ENCODE results near the gene RETN.

DNA sequence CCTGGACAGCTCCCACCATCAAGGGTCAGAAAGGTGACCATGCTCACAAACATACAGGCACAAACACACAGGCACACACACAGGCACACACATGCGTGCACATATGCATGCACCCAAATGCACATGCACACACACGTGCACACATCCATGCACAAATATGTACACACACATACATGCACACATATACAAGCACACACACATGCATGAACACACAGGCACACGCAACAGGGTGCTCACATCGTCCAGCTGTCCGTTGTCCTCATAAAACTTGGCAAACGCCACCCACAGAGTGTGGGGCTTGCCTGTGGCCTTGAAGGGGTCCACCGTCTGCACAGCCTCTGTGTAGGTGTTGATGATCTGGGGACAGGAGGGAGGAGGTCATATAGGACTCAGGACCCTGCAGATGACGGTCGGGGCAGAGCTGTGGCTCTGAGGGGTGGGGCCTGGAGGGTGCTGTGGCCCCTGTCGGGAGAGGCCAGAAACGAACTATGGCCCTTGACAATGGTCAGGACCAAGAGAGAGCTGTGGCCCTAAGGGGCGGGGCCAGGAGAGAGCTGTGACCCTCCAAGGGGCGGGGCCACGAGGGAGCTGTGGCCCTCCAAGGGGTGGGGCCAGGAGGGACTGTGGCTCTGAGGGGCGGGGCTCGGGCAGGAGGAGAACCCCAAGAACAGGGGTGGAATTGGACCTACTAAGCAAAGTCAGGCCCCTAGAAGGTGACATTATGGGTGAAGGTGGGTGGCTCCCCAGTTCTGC, 45.7 kb upstream of the RETN start:
- TF ChIP-seq, protein P1, sequence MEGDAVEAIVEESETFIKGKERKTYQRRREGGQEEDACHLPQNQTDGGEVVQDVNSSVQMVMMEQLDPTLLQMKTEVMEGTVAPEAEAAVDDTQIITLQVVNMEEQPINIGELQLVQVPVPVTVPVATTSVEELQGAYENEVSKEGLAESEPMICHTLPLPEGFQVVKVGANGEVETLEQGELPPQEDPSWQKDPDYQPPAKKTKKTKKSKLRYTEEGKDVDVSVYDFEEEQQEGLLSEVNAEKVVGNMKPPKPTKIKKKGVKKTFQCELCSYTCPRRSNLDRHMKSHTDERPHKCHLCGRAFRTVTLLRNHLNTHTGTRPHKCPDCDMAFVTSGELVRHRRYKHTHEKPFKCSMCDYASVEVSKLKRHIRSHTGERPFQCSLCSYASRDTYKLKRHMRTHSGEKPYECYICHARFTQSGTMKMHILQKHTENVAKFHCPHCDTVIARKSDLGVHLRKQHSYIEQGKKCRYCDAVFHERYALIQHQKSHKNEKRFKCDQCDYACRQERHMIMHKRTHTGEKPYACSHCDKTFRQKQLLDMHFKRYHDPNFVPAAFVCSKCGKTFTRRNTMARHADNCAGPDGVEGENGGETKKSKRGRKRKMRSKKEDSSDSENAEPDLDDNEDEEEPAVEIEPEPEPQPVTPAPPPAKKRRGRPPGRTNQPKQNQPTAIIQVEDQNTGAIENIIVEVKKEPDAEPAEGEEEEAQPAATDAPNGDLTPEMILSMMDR (IDR thresholded peaks at IDR 0.05 in 2 of 3, conservative IDR thresholded peaks at IDR 0.05 in 1 of 3; ENCODE audit: borderline replicate concordance in 1 of 3, insufficient read depth in 1 of 3, low read depth in 2 of 3, low read length in 2 of 3) = no peak
- TF ChIP-seq TCF7L2 (IDR thresholded peaks at IDR 0.05; ENCODE audit: borderline replicate concordance, extremely low read depth, insufficient read depth, insufficient read length) (no peak), POLR2A (IDR thresholded peaks at IDR 0.05; ENCODE audit: borderline replicate concordance, extremely low read depth, insufficient read depth, insufficient read length) (no peak), EZH2 (IDR thresholded peaks at IDR 0.05) (no peak), RAD21 (IDR thresholded peaks at IDR 0.05; ENCODE audit: low read depth) (no peak), POLR2AphosphoS5 (IDR thresholded peaks at IDR 0.05; ENCODE audit: low read depth, low read length) (no peak), SP1 (IDR thresholded peaks at IDR 0.05; ENCODE audit: low read depth) (no peak), ZNF274 (IDR thresholded peaks at IDR 0.05; ENCODE audit: low read depth, low read length) (no peak), SIN3A (IDR thresholded peaks at IDR 0.05; ENCODE audit: low read depth) (no peak)
- TF ChIP-seq, protein P2, sequence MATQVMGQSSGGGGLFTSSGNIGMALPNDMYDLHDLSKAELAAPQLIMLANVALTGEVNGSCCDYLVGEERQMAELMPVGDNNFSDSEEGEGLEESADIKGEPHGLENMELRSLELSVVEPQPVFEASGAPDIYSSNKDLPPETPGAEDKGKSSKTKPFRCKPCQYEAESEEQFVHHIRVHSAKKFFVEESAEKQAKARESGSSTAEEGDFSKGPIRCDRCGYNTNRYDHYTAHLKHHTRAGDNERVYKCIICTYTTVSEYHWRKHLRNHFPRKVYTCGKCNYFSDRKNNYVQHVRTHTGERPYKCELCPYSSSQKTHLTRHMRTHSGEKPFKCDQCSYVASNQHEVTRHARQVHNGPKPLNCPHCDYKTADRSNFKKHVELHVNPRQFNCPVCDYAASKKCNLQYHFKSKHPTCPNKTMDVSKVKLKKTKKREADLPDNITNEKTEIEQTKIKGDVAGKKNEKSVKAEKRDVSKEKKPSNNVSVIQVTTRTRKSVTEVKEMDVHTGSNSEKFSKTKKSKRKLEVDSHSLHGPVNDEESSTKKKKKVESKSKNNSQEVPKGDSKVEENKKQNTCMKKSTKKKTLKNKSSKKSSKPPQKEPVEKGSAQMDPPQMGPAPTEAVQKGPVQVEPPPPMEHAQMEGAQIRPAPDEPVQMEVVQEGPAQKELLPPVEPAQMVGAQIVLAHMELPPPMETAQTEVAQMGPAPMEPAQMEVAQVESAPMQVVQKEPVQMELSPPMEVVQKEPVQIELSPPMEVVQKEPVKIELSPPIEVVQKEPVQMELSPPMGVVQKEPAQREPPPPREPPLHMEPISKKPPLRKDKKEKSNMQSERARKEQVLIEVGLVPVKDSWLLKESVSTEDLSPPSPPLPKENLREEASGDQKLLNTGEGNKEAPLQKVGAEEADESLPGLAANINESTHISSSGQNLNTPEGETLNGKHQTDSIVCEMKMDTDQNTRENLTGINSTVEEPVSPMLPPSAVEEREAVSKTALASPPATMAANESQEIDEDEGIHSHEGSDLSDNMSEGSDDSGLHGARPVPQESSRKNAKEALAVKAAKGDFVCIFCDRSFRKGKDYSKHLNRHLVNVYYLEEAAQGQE (IDR thresholded peaks at IDR 0.05; ENCODE audit: low read depth) = no peak
